ENCODE results near the gene FBXO42.

GRCh38 chr1:16207318-16208269 is 144.7 kb downstream of the FBXO42 start:
- TF ChIP-seq NANOG (IDR thresholded peaks at IDR 0.05; ENCODE audit: borderline replicate concordance) (no peak), CTCF (conservative IDR thresholded peaks at IDR 0.05; ENCODE audit: low read depth in 2 of 2) (no peak), REST (IDR thresholded peaks at IDR 0.05; ENCODE audit: unreplicated experiment) (no peak), ETS1 (IDR thresholded peaks at IDR 0.05) (no peak)
